Fibroblast of lung (primary cell): ENCODE results near the gene HEPACAM. TPM values are rescaled to one million over a fixed set of nuclear protein-coding genes. Genes with fewer than 3 reads are reported as not detected.

Experiments
- DNase-seq, 2 donors: peaks; one replicate each; pipeline versions ENCODE4 v3.0.0 to v3.0.0-alpha.2; 2010; ENCODE audit warnings: low read depth in 2 of 2
- H2AFZ ChIP-seq: 2 replicates; pipeline ENCODE4 v1.5.1; 2012; ENCODE audit warnings: low read length, control low read depth, inconsistent platforms
- H3K27ac ChIP-seq: 2 replicates; pipeline ENCODE4 v1.5.1; 2011; ENCODE audit warnings: low read length, control low read depth; ENCODE audit not compliant: insufficient read depth
- H3K27me3 ChIP-seq: 2 replicates; pipeline ENCODE4 v1.5.1; 2011; ENCODE audit warnings: mild to moderate bottlenecking, low read length; ENCODE audit not compliant: control insufficient read depth, insufficient read depth
- H3K36me3 ChIP-seq: 2 replicates; pipeline ENCODE4 v1.5.1; 2011; ENCODE audit warnings: low read length; ENCODE audit not compliant: control insufficient read depth, insufficient read depth
- H3K4me1 ChIP-seq: 2 replicates; pipeline ENCODE4 v1.5.1; 2011; ENCODE audit warnings: low read length; ENCODE audit not compliant: control insufficient read depth, insufficient read depth; ENCODE audit errors: extremely low read depth
- H3K4me2 ChIP-seq: 2 replicates; pipeline ENCODE4 v1.5.1; 2011; ENCODE audit warnings: low read length, control low read depth; ENCODE audit not compliant: insufficient read depth; ENCODE audit errors: extremely low read depth
- H3K4me3 ChIP-seq, 4 experiments: fragments of 200-600 bp in 1 of 4; sonication (generic) in 1 of 4; replicated peaks in 1 of 4; 2 replicates each; pipeline ENCODE4 v1.5.1; 2011 to 2016; ENCODE audit warnings: low read length in 4 of 4, low read depth in 3 of 4, mild to moderate bottlenecking in 3 of 4, control low read depth in 2 of 4, inconsistent platforms in 1 of 4, mixed read lengths in 1 of 4; ENCODE audit not compliant: insufficient read depth in 1 of 4; ENCODE audit errors: control extremely low read depth in 1 of 4
- H3K79me2 ChIP-seq: 2 replicates; pipeline ENCODE4 v1.5.1; 2012; ENCODE audit warnings: mild to moderate bottlenecking, low read length, inconsistent platforms; ENCODE audit not compliant: control insufficient read depth, insufficient read depth
- H3K9ac ChIP-seq: 2 replicates; pipeline ENCODE4 v1.5.1; 2011; ENCODE audit warnings: mild to moderate bottlenecking, low read length, control low read depth; ENCODE audit not compliant: insufficient read depth
- H3K9me3 ChIP-seq: 2 replicates; pipeline ENCODE4 v1.5.1; 2012; ENCODE audit warnings: low read depth, low read length; ENCODE audit not compliant: control insufficient read depth, insufficient read depth
- H4K20me1 ChIP-seq: 2 replicates; pipeline ENCODE4 v1.5.1; 2011; ENCODE audit warnings: low read length; ENCODE audit not compliant: control insufficient read depth, insufficient read depth; ENCODE audit errors: extremely low read depth
- CTCF ChIP-seq, 2 donors: IDR thresholded peaks in 1 of 2; conservative IDR thresholded peaks in 1 of 2; 1 replicate in 1 of 2; 2 replicates in 1 of 2; pipeline ENCODE4 v1.5.1; 2011 to 2012; ENCODE audit warnings: low read length in 2 of 2, control low read depth in 1 of 2, inconsistent platforms in 1 of 2, low read depth in 1 of 2, mild to moderate bottlenecking in 1 of 2
- EZH2 ChIP-seq: IDR thresholded peaks from 2 replicates; pipeline ENCODE4 v1.5.1; 2012; ENCODE audit warnings: low read length, control low read depth, mild to moderate bottlenecking; ENCODE audit errors: missing control alignments
- polyA plus RNA-seq, 2 donors: library from polyadenylated mRNA; depleted of rRNA in 1 of 2; stranded (reverse) in 1 of 2; unstranded in 1 of 2; fragments of >200 nt; gene quantifications; 2 replicates each; pipeline ENCODE4 v1.2.1, GENCODE V29; 2011 to 2012; ENCODE audit warnings: missing spikeins in 1 of 2
- total RNA-seq: library from RNA; depleted of rRNA; stranded (reverse); fragments of >200 nt; gene quantifications from 2 replicates; pipeline ENCODE4 v1.2.1, GENCODE V29; 2014

The HEPACAM gene
- total and polyA plus RNA-seq, 2 donors (not counting 1 experiment from before 2014, with no cell fraction given), result under 0.01 to 0.11 TPM

- no peak for TF ChIP-seq EZH2
- TF ChIP-seq CTCF (conservative IDR thresholded peaks at IDR 0.05 in 1 of 2, IDR thresholded peaks at IDR 0.05 in 1 of 2; ENCODE audit: low read depth in 1 of 2, low read length in 2 of 2), result no peak
- no peak overlapping the region for H3K9ac ChIP-seq
- no peak for DNase-seq
- H3K27ac ChIP-seq, result no peak overlapping the region
- no peaks in the 10 kb centered on the region for H3K36me3 ChIP-seq
- H3K4me3 ChIP-seq, result no peak overlapping the region
- H4K20me1 ChIP-seq, result no peaks in the 10 kb centered on the region
- no peaks in the 10 kb centered on the region for H3K79me2 ChIP-seq
- no peak overlapping the region for H3K4me2 ChIP-seq
- H2AFZ ChIP-seq, result no peak overlapping the region
- no peaks in the 10 kb centered on the region for H3K27me3 ChIP-seq
- peaks cover 3% of the 10 kb centered on the region for H3K4me1 ChIP-seq
- no peaks in the 10 kb centered on the region for H3K9me3 ChIP-seq
These were observed 7.9 kb upstream of the HEPACAM start for GRCh38 chr11:124943741-124944140.

GRCh38 chr11:124943254-124943616 lies 7.4 kb upstream of the HEPACAM start:
- no peaks in the 10 kb centered on the region for H4K20me1 ChIP-seq
- no peak overlapping the region for H3K27ac ChIP-seq
- H3K79me2 ChIP-seq, result no peaks in the 10 kb centered on the region
- H3K4me2 ChIP-seq, result no peak overlapping the region
- H3K27me3 ChIP-seq, result no peaks in the 10 kb centered on the region
- H2AFZ ChIP-seq, result no peak overlapping the region
- DNase-seq, result no peak
- no peaks in the 10 kb centered on the region for H3K9me3 ChIP-seq
- no peak overlapping the region for H3K4me3 ChIP-seq
- H3K9ac ChIP-seq, result no peak overlapping the region
- TF ChIP-seq EZH2, result no peak
- no peak for TF ChIP-seq CTCF (conservative IDR thresholded peaks at IDR 0.05 in 1 of 2, IDR thresholded peaks at IDR 0.05 in 1 of 2; ENCODE audit: low read depth in 1 of 2, low read length in 2 of 2)
- H3K4me1 ChIP-seq, result peaks cover 3% of the 10 kb centered on the region
- no peaks in the 10 kb centered on the region for H3K36me3 ChIP-seq

- peaks cover 3% of the 10 kb centered on the region for H3K4me1 ChIP-seq
- TF ChIP-seq EZH2 (no peak), CTCF (conservative IDR thresholded peaks at IDR 0.05 in 1 of 2, IDR thresholded peaks at IDR 0.05 in 1 of 2; ENCODE audit: low read depth in 1 of 2, low read length in 2 of 2) (no peak)
- no peak overlapping the region for H3K9ac ChIP-seq
- H3K36me3 ChIP-seq, result no peaks in the 10 kb centered on the region
- H3K27ac ChIP-seq, result no peak overlapping the region
- H3K9me3 ChIP-seq, result no peaks in the 10 kb centered on the region
- no peak for DNase-seq
- no peak overlapping the region for H3K4me3 ChIP-seq
- H3K4me2 ChIP-seq, result no peak overlapping the region
- no peaks in the 10 kb centered on the region for H4K20me1 ChIP-seq
- no peaks in the 10 kb centered on the region for H3K27me3 ChIP-seq
- no peaks in the 10 kb centered on the region for H3K79me2 ChIP-seq
- H2AFZ ChIP-seq, result no peak overlapping the region
These were observed 6.8 kb upstream of the HEPACAM start for GRCh38 chr11:124942466-124943253.
